ENCODE measurements around the gene MYOG. TPM values are rescaled to one million over a fixed set of nuclear protein-coding genes. Genes with fewer than 3 reads are reported as not detected.

Gene MYOG
- total RNA-seq, 1 experiment from 2014 or later, result not detected

DNA sequence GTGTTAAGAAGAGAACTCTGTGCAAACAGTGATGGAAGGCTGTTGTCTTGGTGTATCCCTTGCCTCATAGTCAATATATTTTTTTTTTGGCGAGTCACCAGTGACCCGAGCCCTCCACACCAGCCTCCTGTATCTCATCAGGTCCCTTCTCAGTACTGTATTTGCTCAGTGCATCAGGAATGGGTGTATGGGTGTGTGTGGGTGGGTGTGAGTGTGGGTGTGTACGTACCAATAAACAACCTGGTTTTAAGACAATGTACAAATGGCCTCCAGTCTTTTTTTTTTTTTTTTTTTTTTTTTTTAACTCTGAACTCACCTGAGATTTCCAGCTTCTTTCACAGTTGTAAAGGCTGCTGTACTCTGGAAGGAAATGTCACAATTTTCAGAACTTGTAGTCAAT is 7.3 kb downstream of the MYOG start:
- Mint-ChIP-seq H3K9me3 (ENCODE audit: low read depth, unreplicated experiment) (no peaks in the 10 kb centered on the region), H3K27me3 (ENCODE audit: unreplicated experiment) (peaks cover 96% of the 10 kb centered on the region), H3K36me3 (ENCODE audit: insufficient read depth, unreplicated experiment) (no peaks in the 10 kb centered on the region), H3K4me1 (ENCODE audit: low read depth, unreplicated experiment) (no peaks in the 10 kb centered on the region), H3K27ac (ENCODE audit: unreplicated experiment) (no peak overlapping the region), H3K4me3 (ENCODE audit: low read depth, unreplicated experiment) (no peak overlapping the region)
- BruUV-seq (replicated peaks), result no TSS peak
- intact Hi-C loops (cut with micrococcal nuclease; ENCODE audit: unreplicated experiment), result no loop called here
- TF ChIP-seq, protein P1, sequence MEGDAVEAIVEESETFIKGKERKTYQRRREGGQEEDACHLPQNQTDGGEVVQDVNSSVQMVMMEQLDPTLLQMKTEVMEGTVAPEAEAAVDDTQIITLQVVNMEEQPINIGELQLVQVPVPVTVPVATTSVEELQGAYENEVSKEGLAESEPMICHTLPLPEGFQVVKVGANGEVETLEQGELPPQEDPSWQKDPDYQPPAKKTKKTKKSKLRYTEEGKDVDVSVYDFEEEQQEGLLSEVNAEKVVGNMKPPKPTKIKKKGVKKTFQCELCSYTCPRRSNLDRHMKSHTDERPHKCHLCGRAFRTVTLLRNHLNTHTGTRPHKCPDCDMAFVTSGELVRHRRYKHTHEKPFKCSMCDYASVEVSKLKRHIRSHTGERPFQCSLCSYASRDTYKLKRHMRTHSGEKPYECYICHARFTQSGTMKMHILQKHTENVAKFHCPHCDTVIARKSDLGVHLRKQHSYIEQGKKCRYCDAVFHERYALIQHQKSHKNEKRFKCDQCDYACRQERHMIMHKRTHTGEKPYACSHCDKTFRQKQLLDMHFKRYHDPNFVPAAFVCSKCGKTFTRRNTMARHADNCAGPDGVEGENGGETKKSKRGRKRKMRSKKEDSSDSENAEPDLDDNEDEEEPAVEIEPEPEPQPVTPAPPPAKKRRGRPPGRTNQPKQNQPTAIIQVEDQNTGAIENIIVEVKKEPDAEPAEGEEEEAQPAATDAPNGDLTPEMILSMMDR (IDR thresholded peaks at IDR 0.05; ENCODE audit: unreplicated experiment), result no peak
- no peak for DNase-seq
- CTCF ChIA-PET, result interaction anchor here (0.6 kb wide), 1 partner anchor 46 kb away, joined by 3 read pairs; no protein-coding TSS in a partner anchor

DNA sequence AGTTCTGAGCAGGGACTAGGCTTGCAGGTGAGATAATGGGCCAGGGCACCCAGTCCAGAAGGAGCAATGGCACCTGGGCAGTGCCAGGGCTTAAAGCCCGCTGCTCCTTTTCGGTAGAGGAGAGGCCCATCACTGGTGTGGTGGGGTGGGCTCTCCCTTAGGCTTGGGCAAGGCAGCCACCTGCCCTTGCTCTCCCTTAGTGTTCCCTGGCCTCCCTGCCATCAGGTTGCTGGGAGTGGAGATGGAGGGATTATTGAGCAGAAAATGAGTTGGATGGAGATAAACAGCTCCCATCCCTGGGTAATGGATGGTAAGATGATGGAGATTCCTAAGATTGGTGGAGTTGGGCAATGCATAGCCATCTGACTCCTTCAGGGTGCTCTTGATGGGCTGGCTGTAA is 7.9 kb downstream of the MYOG start:
- Mint-ChIP-seq H3K36me3 (ENCODE audit: insufficient read depth, unreplicated experiment) (no peaks in the 10 kb centered on the region), H3K4me1 (ENCODE audit: low read depth, unreplicated experiment) (no peaks in the 10 kb centered on the region), H3K4me3 (ENCODE audit: low read depth, unreplicated experiment) (no peak overlapping the region), H3K9me3 (ENCODE audit: low read depth, unreplicated experiment) (no peaks in the 10 kb centered on the region), H3K27me3 (ENCODE audit: unreplicated experiment) (peaks cover 96% of the 10 kb centered on the region), H3K27ac (ENCODE audit: unreplicated experiment) (no peak overlapping the region)
- no TSS peak for BruUV-seq (replicated peaks)
- intact Hi-C loops (cut with micrococcal nuclease; ENCODE audit: unreplicated experiment), result no loop called here
- TF ChIP-seq, protein P1 (IDR thresholded peaks at IDR 0.05; ENCODE audit: unreplicated experiment), result no peak
- no peak for DNase-seq
- CTCF ChIA-PET, result no interaction called here

DNA sequence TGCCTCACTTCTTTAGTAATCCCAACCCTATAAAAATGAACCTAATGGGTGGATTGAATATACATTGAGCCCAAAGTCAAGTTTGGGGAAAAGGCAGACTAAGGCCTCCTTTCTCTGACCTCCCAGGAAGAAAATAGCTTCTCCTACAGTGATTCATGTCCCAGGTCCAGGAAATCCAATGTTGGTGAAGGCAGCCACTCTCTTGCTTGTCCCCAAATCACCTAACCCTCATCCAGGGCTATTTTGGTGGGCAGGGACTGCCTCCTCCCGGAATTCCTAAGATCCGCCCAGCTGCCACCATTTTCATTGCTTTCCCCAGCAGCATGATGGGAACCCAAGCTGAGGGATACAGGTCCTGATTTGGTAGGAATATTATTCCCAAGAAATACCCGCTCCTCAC is 8.4 kb downstream of the MYOG start:
- Mint-ChIP-seq H3K4me1 (ENCODE audit: low read depth, unreplicated experiment) (no peaks in the 10 kb centered on the region), H3K36me3 (ENCODE audit: insufficient read depth, unreplicated experiment) (no peaks in the 10 kb centered on the region), H3K9me3 (ENCODE audit: low read depth, unreplicated experiment) (no peaks in the 10 kb centered on the region), H3K4me3 (ENCODE audit: low read depth, unreplicated experiment) (no peak overlapping the region), H3K27me3 (ENCODE audit: unreplicated experiment) (peaks cover 96% of the 10 kb centered on the region), H3K27ac (ENCODE audit: unreplicated experiment) (no peak overlapping the region)
- TF ChIP-seq, protein P1 (IDR thresholded peaks at IDR 0.05; ENCODE audit: unreplicated experiment), result no peak
- no TSS peak for BruUV-seq (replicated peaks)
- CTCF ChIA-PET, result interaction anchor here (0.6 kb wide), 1 partner anchor 14 kb away, joined by 5 read pairs; no protein-coding TSS in a partner anchor
- no peak for DNase-seq
- intact Hi-C loops (cut with micrococcal nuclease; ENCODE audit: unreplicated experiment), result no loop called here

DNA sequence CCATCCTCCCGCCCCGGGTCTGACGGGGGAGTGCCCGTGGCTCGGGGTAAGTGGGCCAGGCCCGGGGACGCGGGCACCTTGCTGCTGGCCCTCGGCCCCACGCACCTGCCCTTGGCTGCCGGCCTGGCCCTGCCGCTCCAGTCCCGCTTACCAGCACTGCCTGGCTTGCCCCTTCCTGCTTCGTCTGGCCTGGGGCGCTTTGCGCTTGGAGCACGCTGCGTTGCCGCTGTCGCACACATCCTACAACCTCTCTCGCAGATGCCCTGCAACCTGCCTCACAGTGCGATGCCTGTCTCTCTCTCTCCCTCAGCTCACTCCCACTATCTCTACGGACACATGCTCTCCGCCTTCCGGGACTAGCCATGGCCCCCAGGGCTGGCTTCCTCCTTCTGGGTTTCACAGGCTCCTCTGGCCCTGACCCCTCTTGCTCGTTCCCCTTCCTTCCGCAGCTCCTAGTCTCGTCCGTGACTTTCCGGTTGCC is 9.7 kb downstream of the MYOG start:
- TF ChIP-seq, protein P1 (IDR thresholded peaks at IDR 0.05; ENCODE audit: unreplicated experiment), result no peak
- CTCF ChIA-PET, result no interaction called here
- BruUV-seq (replicated peaks), result no TSS peak
- H3K27me3 Mint-ChIP-seq (ENCODE audit: unreplicated experiment), result peaks cover 96% of the 10 kb centered on the region
- no peaks in the 10 kb centered on the region for H3K4me1 Mint-ChIP-seq (ENCODE audit: low read depth, unreplicated experiment)
- no peak overlapping the region for H3K27ac Mint-ChIP-seq (ENCODE audit: unreplicated experiment)
- no peak for DNase-seq
- no peaks in the 10 kb centered on the region for H3K36me3 Mint-ChIP-seq (ENCODE audit: insufficient read depth, unreplicated experiment)
- H3K4me3 Mint-ChIP-seq (ENCODE audit: low read depth, unreplicated experiment), result no peak overlapping the region
- intact Hi-C loops (cut with micrococcal nuclease; ENCODE audit: unreplicated experiment), result no loop called here
- no peaks in the 10 kb centered on the region for H3K9me3 Mint-ChIP-seq (ENCODE audit: low read depth, unreplicated experiment)
